ENCODE results near the gene STH. TPM values are rescaled to one million over a fixed set of nuclear protein-coding genes. Genes with fewer than 3 reads are reported as not detected.

Gene STH
- total RNA-seq, 2 experiments from 2014 or later = not detected

DNA sequence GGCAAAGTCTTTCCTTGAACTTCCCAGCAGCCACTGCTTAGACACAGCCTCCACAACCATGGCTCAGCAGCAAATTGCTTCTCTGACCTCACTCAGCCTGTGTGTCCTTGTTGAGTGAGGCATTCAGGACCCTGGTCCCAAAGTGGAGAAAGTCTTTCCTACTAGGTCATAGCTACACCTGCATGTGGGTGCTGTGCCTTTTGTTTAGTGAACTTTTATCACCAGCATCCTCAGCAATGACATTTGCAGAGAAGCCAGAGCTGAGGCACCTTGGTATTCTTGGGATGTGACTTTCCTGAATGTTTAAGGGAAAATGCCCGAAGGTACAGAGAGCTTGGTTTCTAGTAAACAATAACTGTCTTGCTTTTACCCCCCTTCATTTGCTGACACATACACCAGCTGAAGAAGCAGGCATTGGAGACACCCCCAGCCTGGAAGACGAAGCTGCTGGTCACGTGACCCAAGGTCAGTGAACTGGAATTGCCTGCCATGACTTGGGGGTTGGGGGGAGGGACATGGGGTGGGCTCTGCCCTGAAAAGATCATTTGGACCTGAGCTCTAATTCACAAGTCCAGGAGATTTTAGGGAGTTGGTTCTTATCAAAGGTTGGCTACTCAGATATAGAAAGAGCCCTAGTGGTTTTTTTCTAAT is 20.9 kb upstream of the STH start:
- Mint-ChIP-seq H3K36me3 (ENCODE audit: low read depth) (no peaks in the 10 kb centered on the region), H3K27ac (no peak overlapping the region), H3K9me3 (ENCODE audit: low read depth) (no peaks in the 10 kb centered on the region), H3K4me1 (no peaks in the 10 kb centered on the region), H3K4me3 (no peak overlapping the region), H3K27me3 (no peaks in the 10 kb centered on the region)
- ChIA-PET CTCF (interaction anchor here (0.8 kb wide), 1 partner anchor 9 kb away, joined by 4 read pairs; no protein-coding TSS in a partner anchor), POLR2A (no interaction called here)
- ATAC-seq = no peak
- intact Hi-C loops (cut with DNase I, micrococcal nuclease) = no loop called here
- DNase-seq = no peak

GRCh38 chr17:45979137-45979536 is 19.9 kb upstream of the STH start:
- intact Hi-C loops (cut with DNase I, micrococcal nuclease) = no loop called here
- POLR2A ChIA-PET = no interaction called here
- Mint-ChIP-seq H3K4me3 (no peak overlapping the region), H3K4me1 (no peaks in the 10 kb centered on the region), H3K9me3 (ENCODE audit: low read depth) (no peaks in the 10 kb centered on the region), H3K27ac (no peak overlapping the region), H3K27me3 (peaks cover 2% of the 10 kb centered on the region), H3K36me3 (ENCODE audit: low read depth) (no peaks in the 10 kb centered on the region)
- no peak for ATAC-seq
- CTCF ChIA-PET = no interaction called here
- no peak for DNase-seq

DNA sequence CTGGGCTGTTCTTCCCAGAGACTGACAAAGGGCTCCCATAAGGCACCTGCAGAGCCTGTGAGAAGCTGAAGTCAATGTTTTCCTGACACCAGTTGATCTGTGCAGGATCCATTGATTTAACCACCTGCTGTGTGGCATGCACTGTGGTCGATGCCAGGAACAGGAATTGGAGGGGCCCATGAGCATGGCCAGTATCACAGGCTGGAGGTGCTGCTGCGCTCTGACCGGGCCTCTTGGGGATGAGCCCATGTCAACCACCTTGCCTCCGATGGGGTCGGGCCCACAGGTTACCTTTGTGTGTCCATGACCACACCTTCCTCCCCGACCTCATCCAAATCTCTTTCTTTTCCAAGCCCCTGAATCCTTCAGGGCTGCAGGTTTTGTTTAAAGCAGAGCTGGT is 18.2 kb upstream of the STH start:
- POLR2A ChIA-PET = no interaction called here

DNA sequence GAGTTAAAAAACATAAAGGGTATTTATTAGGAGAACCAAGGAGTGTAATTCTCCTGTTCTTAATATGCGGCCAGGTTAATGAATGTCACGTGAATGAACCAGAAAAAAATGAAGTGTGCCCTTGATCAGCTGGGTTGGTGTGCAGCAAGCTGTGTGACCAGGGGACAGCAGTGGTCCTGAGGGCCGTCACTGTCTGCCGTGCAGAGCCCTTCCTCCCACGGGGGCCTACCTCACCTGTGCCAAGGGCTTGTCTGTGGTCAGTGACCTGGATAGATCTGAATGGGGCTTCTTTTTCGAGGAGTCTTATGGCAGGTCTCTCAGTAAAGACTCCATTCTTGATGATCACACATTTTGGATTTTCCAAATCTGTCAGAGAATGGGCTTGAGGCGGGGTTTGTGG is 17.7 kb upstream of the STH start:
- ChIA-PET CTCF (no interaction called here), POLR2A (no interaction called here)
- intact Hi-C loops (cut with DNase I, micrococcal nuclease) = no loop called here
- H3K9me3 Mint-ChIP-seq (ENCODE audit: low read depth) = no peaks in the 10 kb centered on the region
- no peaks in the 10 kb centered on the region for H3K36me3 Mint-ChIP-seq (ENCODE audit: low read depth)
- H3K27me3 Mint-ChIP-seq = peaks cover 2% of the 10 kb centered on the region
- ATAC-seq (no peak), DNase-seq (no peak)
- no peak overlapping the region for H3K4me3 Mint-ChIP-seq
- no peaks in the 10 kb centered on the region for H3K4me1 Mint-ChIP-seq
- H3K27ac Mint-ChIP-seq = no peak overlapping the region

More for the DNA sequence above, 18.2 kb upstream of the STH start:
- ATAC-seq (no peak), DNase-seq (no peak)
- Mint-ChIP-seq H3K27ac (no peak overlapping the region), H3K4me1 (no peaks in the 10 kb centered on the region), H3K27me3 (peaks cover 2% of the 10 kb centered on the region), H3K4me3 (no peak overlapping the region), H3K36me3 (ENCODE audit: low read depth) (no peaks in the 10 kb centered on the region), H3K9me3 (ENCODE audit: low read depth) (no peaks in the 10 kb centered on the region)
- CTCF ChIA-PET = no interaction called here
- intact Hi-C loops (cut with DNase I, micrococcal nuclease) = no loop called here

GRCh38 chr17:45982791-45983613 is 16.0 kb upstream of the STH start:
- no peak overlapping the region for H3K27ac Mint-ChIP-seq
- POLR2A ChIA-PET = no interaction called here
- H3K4me1 Mint-ChIP-seq = no peaks in the 10 kb centered on the region
- intact Hi-C loops (cut with DNase I, micrococcal nuclease) = no loop called here
- no peak overlapping the region for H3K4me3 Mint-ChIP-seq
- CTCF ChIA-PET = no interaction called here
- DNase-seq (no peak), ATAC-seq (no peak)
- H3K9me3 Mint-ChIP-seq (ENCODE audit: low read depth) = no peaks in the 10 kb centered on the region
- no peaks in the 10 kb centered on the region for H3K36me3 Mint-ChIP-seq (ENCODE audit: low read depth)
- peaks cover 2% of the 10 kb centered on the region for H3K27me3 Mint-ChIP-seq

DNA sequence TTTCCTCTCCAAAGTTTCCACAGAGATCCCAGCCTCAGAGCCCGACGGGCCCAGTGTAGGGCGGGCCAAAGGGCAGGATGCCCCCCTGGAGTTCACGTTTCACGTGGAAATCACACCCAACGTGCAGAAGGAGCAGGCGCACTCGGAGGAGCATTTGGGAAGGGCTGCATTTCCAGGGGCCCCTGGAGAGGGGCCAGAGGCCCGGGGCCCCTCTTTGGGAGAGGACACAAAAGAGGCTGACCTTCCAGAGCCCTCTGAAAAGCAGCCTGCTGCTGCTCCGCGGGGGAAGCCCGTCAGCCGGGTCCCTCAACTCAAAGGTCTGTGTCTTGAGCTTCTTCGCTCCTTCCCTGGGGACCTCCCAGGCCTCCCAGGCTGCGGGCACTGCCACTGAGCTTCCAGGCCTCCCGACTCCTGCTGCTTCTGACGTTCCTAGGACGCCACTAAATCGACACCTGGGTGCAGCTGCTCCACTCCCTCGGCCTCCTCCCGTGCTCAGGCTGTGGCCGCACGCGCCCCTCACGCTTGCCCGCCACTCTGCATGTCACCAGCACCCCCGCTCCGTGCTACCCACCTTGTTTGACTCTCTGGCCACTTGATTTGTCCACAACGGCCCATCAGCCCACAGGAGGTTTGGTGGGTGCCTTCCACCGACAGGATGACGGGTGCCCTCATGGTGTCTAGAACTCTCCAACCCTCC is 15.3 kb upstream of the STH start:
- intact Hi-C loops (cut with DNase I, micrococcal nuclease) = no loop called here
- Mint-ChIP-seq H3K4me1 (no peaks in the 10 kb centered on the region), H3K27ac (no peak overlapping the region), H3K9me3 (ENCODE audit: low read depth) (no peaks in the 10 kb centered on the region), H3K27me3 (peaks cover 2% of the 10 kb centered on the region), H3K36me3 (ENCODE audit: low read depth) (no peaks in the 10 kb centered on the region), H3K4me3 (no peak overlapping the region)
- ChIA-PET POLR2A (no interaction called here), CTCF (no interaction called here)
- ATAC-seq (no peak), DNase-seq (no peak)

DNA sequence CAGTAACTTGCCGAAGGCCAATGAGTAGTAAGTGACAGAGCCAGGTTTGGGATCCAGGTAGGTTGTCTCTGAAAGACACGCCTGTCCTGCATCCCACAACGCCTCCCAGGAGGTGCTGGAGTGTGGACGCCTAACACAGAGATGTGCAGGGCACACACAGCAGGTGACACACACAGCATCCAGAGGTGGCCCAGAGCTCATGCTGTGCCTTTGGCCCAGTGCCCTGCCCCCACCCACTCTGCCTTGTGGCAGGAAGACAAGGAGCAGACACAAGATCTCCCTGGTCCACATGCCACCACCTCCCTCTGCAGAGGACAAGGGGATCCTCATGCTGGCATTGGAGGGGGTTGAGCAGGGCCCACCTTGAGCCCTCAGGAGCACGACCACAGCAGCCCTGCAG is 14.7 kb upstream of the STH start:
- no peaks in the 10 kb centered on the region for H3K4me1 Mint-ChIP-seq
- ChIA-PET CTCF (no interaction called here), POLR2A (no interaction called here)
- H3K27ac Mint-ChIP-seq = no peak overlapping the region
- DNase-seq (no peak), ATAC-seq (no peak)
- no peaks in the 10 kb centered on the region for H3K36me3 Mint-ChIP-seq (ENCODE audit: low read depth)
- peaks cover 2% of the 10 kb centered on the region for H3K27me3 Mint-ChIP-seq
- H3K4me3 Mint-ChIP-seq = no peak overlapping the region
- intact Hi-C loops (cut with DNase I, micrococcal nuclease) = no loop called here
- no peaks in the 10 kb centered on the region for H3K9me3 Mint-ChIP-seq (ENCODE audit: low read depth)

DNA sequence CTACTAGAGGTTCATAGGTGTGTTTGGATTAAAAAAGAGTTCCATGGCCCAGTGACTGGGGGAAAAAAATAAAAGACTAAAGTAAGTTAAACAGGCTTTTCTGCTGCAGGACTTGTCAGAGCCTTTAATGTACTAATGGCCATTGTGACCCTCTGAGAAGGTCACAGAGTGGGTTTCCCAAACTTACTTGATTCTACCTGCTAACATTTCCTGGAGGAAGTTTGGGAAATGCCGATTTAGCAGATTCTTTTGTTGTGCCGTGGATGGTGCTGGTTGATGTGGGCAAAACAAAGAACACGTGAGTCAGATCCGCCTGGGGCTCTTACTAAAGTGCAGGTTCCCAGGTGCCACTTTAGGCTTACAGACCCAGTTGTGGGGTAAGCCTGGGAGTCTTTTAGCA is 13.6 kb upstream of the STH start:
- H3K27me3 Mint-ChIP-seq = peaks cover 2% of the 10 kb centered on the region
- H3K9me3 Mint-ChIP-seq (ENCODE audit: low read depth) = no peaks in the 10 kb centered on the region
- H3K27ac Mint-ChIP-seq = no peak overlapping the region
- intact Hi-C loops (cut with DNase I, micrococcal nuclease) = no loop called here
- H3K4me3 Mint-ChIP-seq = no peak overlapping the region
- no peaks in the 10 kb centered on the region for H3K4me1 Mint-ChIP-seq
- POLR2A ChIA-PET = interaction anchor here (0.6 kb wide), 1 partner anchor 207 kb away, joined by 3 read pairs; no protein-coding TSS in a partner anchor
- CTCF ChIA-PET = no interaction called here
- DNase-seq (no peak), ATAC-seq (no peak)
- H3K36me3 Mint-ChIP-seq (ENCODE audit: low read depth) = no peaks in the 10 kb centered on the region

DNA sequence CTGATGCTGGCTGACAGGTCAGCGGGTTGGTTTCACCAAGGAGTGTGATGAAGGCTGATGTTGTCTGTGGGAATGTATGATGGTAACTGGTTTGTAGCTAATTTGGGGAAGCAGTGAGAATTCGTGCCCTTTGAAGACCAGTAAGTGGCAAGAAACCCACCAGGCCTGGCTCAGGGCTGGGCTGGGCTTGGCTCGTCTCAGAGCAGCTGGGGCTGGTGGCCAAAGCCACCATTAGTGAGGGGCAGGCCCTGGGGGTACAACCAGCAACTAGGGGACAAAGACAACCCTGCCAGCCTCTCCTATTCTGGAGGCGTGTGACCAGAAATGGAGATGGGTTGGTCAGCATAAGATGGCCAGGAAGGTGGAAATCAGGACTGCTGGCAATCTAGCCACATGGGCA is 13.0 kb upstream of the STH start:
- ATAC-seq (no peak), DNase-seq (no peak)
- H3K4me1 Mint-ChIP-seq = no peaks in the 10 kb centered on the region
- peaks cover 2% of the 10 kb centered on the region for H3K27me3 Mint-ChIP-seq
- ChIA-PET CTCF (no interaction called here), POLR2A (interaction anchor here (0.6 kb wide), 1 partner anchor 34 kb away, joined by 3 read pairs; no protein-coding TSS in a partner anchor)
- no peaks in the 10 kb centered on the region for H3K36me3 Mint-ChIP-seq (ENCODE audit: low read depth)
- no peak overlapping the region for H3K27ac Mint-ChIP-seq
- H3K9me3 Mint-ChIP-seq (ENCODE audit: low read depth) = no peaks in the 10 kb centered on the region
- no peak overlapping the region for H3K4me3 Mint-ChIP-seq
- intact Hi-C loops (cut with DNase I, micrococcal nuclease) = no loop called here

- POLR2A ChIA-PET = no interaction called here
- intact Hi-C loops (cut with DNase I, micrococcal nuclease) = no loop called here
- ATAC-seq = no peak
Observed at GRCh38 chr17:45987706-45988105, 11.3 kb upstream of the STH start.

DNA sequence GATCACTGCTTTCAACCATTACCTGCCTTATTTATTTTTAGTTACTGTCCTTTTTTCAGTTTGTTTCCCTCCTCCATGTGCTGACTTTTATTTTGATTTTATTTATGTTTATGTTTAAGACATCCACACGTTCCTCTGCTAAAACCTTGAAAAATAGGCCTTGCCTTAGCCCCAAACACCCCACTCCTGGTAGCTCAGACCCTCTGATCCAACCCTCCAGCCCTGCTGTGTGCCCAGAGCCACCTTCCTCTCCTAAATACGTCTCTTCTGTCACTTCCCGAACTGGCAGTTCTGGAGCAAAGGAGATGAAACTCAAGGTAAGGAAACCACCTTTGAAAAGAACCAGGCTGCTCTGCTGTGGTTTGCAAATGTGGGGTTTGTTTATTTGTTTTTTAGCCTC is 9.3 kb upstream of the STH start:
- intact Hi-C loops (cut with DNase I, micrococcal nuclease) = no loop called here
- Mint-ChIP-seq H3K27me3 (no peaks in the 10 kb centered on the region), H3K4me3 (no peak overlapping the region), H3K27ac (no peak overlapping the region), H3K36me3 (ENCODE audit: low read depth) (no peaks in the 10 kb centered on the region), H3K4me1 (no peaks in the 10 kb centered on the region), H3K9me3 (ENCODE audit: low read depth) (no peaks in the 10 kb centered on the region)
- POLR2A ChIA-PET = no interaction called here
- ATAC-seq = no peak
- CTCF ChIA-PET = no interaction called here
- no peak for DNase-seq

More at GRCh38 chr17:45987706-45988105, 11.3 kb upstream of the STH start:
- DNase-seq = no peak
- Mint-ChIP-seq H3K36me3 (ENCODE audit: low read depth) (no peaks in the 10 kb centered on the region), H3K9me3 (ENCODE audit: low read depth) (no peaks in the 10 kb centered on the region), H3K27me3 (peaks cover 2% of the 10 kb centered on the region), H3K27ac (no peak overlapping the region), H3K4me1 (no peaks in the 10 kb centered on the region), H3K4me3 (no peak overlapping the region)
- CTCF ChIA-PET = interaction anchor here (1.0 kb wide), 1 partner anchor 10 kb away, joined by 4 read pairs; no protein-coding TSS in a partner anchor

GRCh38 chr17:45990886-45991285 is 8.2 kb upstream of the STH start:
- POLR2A ChIA-PET = no interaction called here
- Mint-ChIP-seq H3K27me3 (no peaks in the 10 kb centered on the region), H3K9me3 (ENCODE audit: low read depth) (no peaks in the 10 kb centered on the region), H3K4me1 (no peaks in the 10 kb centered on the region), H3K27ac (no peak overlapping the region), H3K36me3 (ENCODE audit: low read depth) (no peaks in the 10 kb centered on the region), H3K4me3 (no peak overlapping the region)
- DNase-seq (no peak), ATAC-seq (no peak)
- CTCF ChIA-PET = interaction anchor here (2.4 kb wide), 1 partner anchor 13 kb away, joined by 6 read pairs; no protein-coding TSS in a partner anchor
- intact Hi-C loops (cut with DNase I, micrococcal nuclease) = no loop called here
